ENCODE data around the gene PKNOX2. TPM values are rescaled to one million over a fixed set of nuclear protein-coding genes. Genes with fewer than 3 reads are reported as not detected.
A peak's percentile ranks its signal among the peaks of the same experiment; 100 is the strongest.

The PKNOX2 gene
- total and polyA plus RNA-seq, 9 donors: 10.6 to 42.3 (median 30.0) TPM

- Histone ChIP-seq H3K27ac (no peak overlapping the region), H3K4me1 (ENCODE audit: insufficient read depth) (no peaks in the 10 kb centered on the region), H3K4me3 (no peak overlapping the region), H3K36me3 (no peaks in the 10 kb centered on the region), H3K27me3 (no peaks in the 10 kb centered on the region), H3K9me3 (no peaks in the 10 kb centered on the region)
- intact Hi-C loops (cut with DNase I): loop anchor here in 1 of 4 donors (10.0 kb wide), 1 partner anchor 475 kb away; the partner anchor contains the start of gene CCDC15
- 66 to 80% (median 70%) methylated on average over 18 of the region's 18 CpGs for WGBS, 3 donors
- no peak for DNase-seq
- no peak for TF ChIP-seq POLR2A (IDR thresholded peaks at IDR 0.05)
- TF ChIP-seq CTCF (IDR thresholded peaks at IDR 0.05): no peak
- no peak for TF ChIP-seq EP300 (IDR thresholded peaks at IDR 0.05)
Measured at GRCh38 chr11:125429807-125430678, 265.5 kb downstream of the PKNOX2 start.

- H3K27me3 ChIP-seq: no peaks in the 10 kb centered on the region
- H3K9me3 ChIP-seq: no peaks in the 10 kb centered on the region
- H3K4me1 ChIP-seq (ENCODE audit: insufficient read depth): no peaks in the 10 kb centered on the region
- WGBS, 3 donors: 58 to 73% (median 69%) methylated on average over 8 of the region's 8 CpGs
- no peaks in the 10 kb centered on the region for H3K36me3 ChIP-seq
- TF ChIP-seq EP300 (IDR thresholded peaks at IDR 0.05): no peak
- H3K4me3 ChIP-seq: no peak overlapping the region
- no peak overlapping the region for H3K27ac ChIP-seq
- intact Hi-C loops (cut with DNase I): loop anchor here in 1 of 4 donors (10.0 kb wide), 1 partner anchor 476 kb away; the partner anchor contains the start of gene CCDC15
- no peak for DNase-seq
Measured at GRCh38 chr11:125431009-125431408, 266.5 kb downstream of the PKNOX2 start.

- intact Hi-C loops (cut with DNase I): loop anchor here in 1 of 4 donors (10.0 kb wide), 1 partner anchor 477 kb away; the partner anchor contains the start of gene CCDC15
Measured at GRCh38 chr11:125431481-125431880, 266.9 kb downstream of the PKNOX2 start.

GRCh38 chr11:125433454-125434121, 269.0 kb downstream of the PKNOX2 start:
- peak in 4 of 5 donors; percentile 38 to 70 (median 50) for DNase-seq
- TF ChIP-seq POLR2A (IDR thresholded peaks at IDR 0.05): no peak
- peak in 1 of 3 donors; percentile 8 for TF ChIP-seq CTCF (IDR thresholded peaks at IDR 0.05)
- no peak for TF ChIP-seq EP300 (IDR thresholded peaks at IDR 0.05)
- H3K4me1 ChIP-seq (ENCODE audit: insufficient read depth): no peaks in the 10 kb centered on the region
- intact Hi-C loops (cut with DNase I): loop anchor here in 1 of 4 donors (10.0 kb wide), 1 partner anchor 479 kb away; the partner anchor contains the start of gene CCDC15
- H3K27me3 ChIP-seq: no peaks in the 10 kb centered on the region
- no peaks in the 10 kb centered on the region for H3K9me3 ChIP-seq
- no peak overlapping the region for H3K27ac ChIP-seq
- H3K36me3 ChIP-seq: no peaks in the 10 kb centered on the region
- no peak overlapping the region for H3K4me3 ChIP-seq
- 29 to 32% (median 30%) methylated on average over 11 of the region's 11 CpGs for WGBS, 3 donors

More at GRCh38 chr11:125431481-125431880, 266.9 kb downstream of the PKNOX2 start:
- DNase-seq: no peak
- no peaks in the 10 kb centered on the region for H3K27me3 ChIP-seq
- no peak overlapping the region for H3K27ac ChIP-seq
- no peaks in the 10 kb centered on the region for H3K4me1 ChIP-seq (ENCODE audit: insufficient read depth)
- no peak overlapping the region for H3K4me3 ChIP-seq
- TF ChIP-seq EP300 (IDR thresholded peaks at IDR 0.05) (no peak), POLR2A (IDR thresholded peaks at IDR 0.05) (no peak), CTCF (IDR thresholded peaks at IDR 0.05) (no peak)
- WGBS, 3 donors: 74 to 84% (median 79%) methylated on average over 7 to 8 of the region's 8 CpGs
- H3K9me3 ChIP-seq: no peaks in the 10 kb centered on the region
- no peaks in the 10 kb centered on the region for H3K36me3 ChIP-seq

Measured in ovary (tissue), 9 donors.